Ureter (tissue), 1 donor: Measurements from ENCODE around the gene DLG2. TPM values are rescaled to one million over a fixed set of nuclear protein-coding genes. Genes with fewer than 3 reads are reported as not detected.

ENCODE experiments used
- DNase-seq: peaks from one replicate; pipeline ENCODE4 v3.0.0-alpha.2; 2020; ENCODE audit warnings: low spot score
- total RNA-seq: library from RNA; stranded (reverse); gene quantifications from one replicate; pipeline ENCODE4 v1.2.4, GENCODE V29; 2023
- donor health status: DM: yes; HTN: yes; CAD: no.

Gene DLG2
- total RNA-seq, 1 donor from 2014 or later = 19.5 TPM

DNA sequence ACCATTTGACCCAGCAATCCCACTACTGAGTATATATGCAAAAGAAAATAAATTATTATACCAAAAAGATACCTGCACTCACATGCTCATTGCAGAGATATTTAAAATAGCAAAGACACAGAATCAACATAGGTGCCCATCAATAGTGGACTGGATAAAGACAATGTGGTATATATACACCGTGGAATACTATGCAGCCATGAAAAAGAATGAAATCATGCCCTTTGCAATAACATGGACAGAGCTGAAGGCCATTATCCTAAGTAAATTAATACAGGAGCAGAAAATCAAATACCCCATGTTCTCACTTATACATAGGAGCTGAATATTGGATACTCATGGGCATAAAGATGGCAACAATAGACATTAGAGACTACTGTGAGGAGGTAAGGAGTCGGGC, 68.7 kb downstream of the DLG2 start:
- no peak for DNase-seq

- DNase-seq = no peak
Observed at GRCh38 chr11:85551881-85552280, 75.3 kb downstream of the DLG2 start.

DNA sequence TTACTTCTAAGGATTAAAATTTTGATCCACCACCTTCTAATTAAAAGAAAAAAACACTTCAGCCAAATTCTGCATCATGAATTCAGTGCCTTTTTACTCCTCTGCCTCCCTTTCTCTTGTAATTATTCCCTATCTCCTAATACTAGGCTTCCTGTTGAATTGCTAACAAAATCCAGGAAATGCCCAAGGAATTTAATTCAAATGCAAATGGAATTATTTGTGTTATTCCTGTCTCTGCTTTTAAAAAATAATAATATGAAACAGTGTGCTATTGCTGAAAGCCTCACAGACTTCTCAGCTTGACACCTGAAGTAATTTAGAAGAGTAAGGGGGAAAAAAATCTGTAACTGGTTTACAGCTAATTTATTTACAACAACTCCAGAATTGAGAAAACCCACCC, 85.5 kb downstream of the DLG2 start:
- DNase-seq = no peak

DNA sequence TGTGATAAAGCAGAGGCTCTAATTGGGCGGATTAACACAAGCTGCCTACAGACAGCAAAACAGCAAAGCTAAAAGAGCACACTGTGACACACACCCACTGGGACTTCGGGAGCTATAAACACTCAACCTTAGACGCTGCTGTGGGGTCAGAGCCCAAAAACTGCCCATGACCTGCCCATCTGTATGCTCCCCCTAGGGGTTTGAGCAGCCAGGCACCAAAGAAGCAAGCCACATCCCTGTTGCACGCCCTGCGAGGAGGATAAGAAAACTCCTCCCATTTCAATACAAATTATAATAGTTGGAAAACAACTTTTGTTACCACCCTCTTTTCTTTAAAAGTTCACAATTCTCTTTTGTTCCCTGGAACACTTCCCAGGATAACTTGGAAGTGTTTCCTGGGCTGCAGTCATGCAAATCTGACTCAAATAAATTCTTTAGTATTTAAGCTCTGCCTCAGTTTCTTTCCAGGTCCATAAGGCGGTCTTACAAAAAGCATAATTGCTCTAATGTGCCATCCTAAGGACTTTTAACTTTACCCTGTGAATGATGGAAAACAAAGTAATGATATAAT, 86.4 kb downstream of the DLG2 start:
- no peak for DNase-seq

GRCh38 chr11:85540181-85540580, 87.0 kb downstream of the DLG2 start:
- DNase-seq = no peak

DNA sequence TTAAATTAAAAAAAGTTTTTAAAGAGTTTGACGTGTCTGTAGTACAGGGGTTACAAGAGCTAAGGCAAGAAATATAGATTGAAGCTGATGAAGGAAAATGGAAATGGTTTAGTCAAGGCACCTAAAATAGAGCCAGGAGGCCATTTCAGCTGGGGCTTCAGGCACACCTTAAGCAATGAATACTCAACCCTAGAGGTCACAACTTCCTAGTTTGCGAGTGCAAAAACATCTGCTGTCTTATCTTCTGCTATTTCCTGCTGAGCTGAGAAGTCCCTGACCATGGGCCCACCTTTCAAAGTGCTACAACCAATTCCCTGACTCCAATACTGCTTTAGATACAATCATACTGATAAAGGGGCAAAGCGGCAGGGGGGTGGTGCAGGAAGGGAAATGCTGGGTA, 87.4 kb downstream of the DLG2 start:
- no peak for DNase-seq

DNA sequence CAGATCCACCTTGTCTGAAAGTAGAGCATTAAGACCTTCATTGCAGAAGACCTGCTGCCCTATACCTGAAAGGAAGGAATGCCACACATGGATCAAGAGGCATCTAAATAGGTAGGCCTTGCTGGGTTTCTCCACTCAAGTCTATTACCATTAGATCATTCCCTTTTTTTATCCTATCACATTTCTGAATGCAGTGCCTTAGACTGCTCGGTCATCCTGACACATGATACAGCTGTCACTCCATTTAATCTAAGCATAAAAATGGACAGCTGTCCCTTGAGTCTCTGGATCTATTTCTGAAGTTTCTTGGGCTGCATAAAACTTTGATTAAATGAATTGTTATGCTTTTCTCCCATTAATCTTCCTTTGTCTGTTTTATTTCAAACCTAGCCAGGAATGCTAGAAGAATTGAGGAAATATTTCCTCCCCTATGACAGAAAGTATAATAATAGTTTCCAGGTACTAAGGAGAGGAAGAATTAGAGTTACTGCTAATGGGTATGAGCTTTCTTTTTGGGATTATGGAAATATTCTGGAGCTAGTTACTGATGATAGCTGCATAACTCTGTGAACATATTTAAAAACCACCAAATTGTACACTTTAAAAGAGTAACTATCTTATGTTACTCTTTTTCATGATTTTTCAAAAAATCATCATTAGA, 88.0 kb downstream of the DLG2 start:
- no peak for DNase-seq

DNA sequence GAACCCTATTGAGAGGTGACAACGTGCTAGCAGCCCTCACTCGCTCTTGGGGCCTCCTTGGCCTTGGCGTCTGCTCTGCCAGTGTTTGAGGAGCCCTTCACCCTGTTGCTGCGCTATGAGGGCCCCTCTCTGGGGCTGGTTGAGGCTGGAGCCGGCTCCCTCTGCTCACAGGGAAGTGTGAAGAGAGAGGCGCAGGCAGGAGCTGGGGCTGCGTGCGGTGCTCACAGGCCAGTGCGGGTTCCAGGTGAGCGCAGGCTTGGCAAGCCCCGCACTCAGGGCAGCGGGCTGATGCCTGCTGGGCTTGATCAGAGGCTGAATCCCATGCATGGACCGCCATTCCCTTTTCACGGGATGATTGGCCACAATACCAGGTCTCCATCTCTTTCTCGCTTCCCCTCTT, 90.7 kb downstream of the DLG2 start:
- no peak for DNase-seq

DNA sequence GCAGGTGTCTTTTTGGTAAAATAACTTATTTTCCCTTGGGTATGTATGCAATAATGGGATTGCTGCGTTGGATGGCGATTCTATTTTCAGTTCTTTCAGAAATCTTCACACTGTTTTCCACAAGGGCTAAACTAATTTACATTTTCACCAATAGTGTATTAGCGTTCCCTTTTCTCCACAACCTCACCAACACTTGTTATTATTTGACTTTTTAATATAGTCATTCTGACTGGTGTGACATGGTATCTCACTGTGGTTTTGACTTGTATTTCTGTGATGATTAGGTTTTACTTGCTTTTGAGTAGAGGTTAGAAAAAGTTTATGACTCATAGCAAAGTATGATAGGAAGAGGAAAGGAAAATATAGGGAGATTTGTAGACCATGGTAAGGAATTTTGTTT, 92.3 kb downstream of the DLG2 start:
- no peak for DNase-seq

DNA sequence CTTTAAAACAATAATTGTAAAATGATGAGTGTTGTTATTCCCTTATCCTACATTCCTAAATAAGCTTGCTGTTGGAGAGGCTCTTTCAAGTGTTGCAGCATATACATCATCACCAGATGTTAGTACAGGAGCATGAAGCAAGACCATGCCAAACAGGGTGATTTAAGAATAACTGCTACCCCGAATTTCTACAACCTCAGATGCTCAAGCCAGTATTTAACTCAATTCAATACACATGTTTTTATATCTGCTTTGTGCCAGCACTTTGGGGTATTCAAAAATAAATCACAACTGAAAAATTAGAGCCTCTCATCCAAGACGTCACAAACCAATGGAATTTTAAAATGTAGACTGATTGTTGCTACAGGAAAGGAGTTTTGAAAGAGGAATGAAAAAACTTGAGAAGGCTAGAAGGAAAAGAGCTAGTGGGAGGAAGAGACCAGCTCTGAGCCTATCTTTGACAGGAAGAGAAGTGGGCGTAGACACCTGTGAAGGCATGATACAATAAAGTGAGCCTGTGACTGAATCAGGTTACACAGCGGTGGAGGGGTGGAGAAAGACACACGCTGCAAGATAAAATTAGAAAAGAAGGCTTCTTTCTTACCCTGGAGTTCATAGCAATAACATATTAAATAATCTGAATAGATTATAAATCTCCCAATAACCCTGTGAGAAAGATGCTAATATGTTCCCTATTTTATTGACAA, 95.8 kb downstream of the DLG2 start:
- DNase-seq = no peak

- no peak for DNase-seq
Observed at GRCh38 chr11:85530634-85531033, 96.5 kb downstream of the DLG2 start.

DNA sequence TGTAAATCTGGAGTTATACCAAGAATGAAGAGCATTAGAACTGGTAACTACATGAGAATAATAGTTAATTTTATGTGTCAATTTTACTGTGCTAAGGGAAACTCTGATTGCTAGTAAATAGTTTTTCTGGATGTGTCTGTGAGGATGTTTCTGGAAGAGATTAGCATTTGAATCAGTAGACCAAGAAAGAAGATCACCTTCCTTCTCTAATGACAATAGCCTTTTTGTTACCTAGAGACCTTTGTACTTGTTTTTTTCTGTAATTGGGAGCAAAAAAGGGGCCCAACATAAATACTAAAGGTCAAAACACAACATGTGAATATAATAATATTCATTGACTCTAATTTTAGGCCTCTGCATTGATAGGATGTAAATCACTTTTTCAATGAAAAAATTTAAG, 100.6 kb downstream of the DLG2 start:
- no peak for DNase-seq

GRCh38 chr11:85525686-85526085, 101.5 kb downstream of the DLG2 start:
- DNase-seq = no peak

DNA sequence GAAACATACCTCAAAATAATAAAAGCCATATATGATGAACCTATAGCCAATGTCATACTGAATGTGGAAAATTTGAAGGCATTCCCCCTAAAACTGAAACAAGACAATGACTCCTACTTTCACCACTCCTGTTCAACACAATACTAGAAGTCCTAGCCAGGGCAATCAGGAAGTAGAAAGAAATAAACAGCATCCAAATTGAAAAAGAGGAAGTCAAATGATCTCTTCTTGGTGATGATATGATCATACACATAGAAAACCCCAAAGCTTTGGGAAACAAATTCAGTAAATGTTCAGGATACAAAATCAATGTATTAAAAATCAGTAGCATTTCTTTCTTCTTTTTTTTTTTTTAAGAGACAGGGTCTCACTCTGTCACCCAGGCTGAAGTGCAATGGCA, 109.9 kb downstream of the DLG2 start:
- no peak for DNase-seq

- DNase-seq = no peak
Observed at GRCh38 chr11:85495918-85496317, 131.2 kb downstream of the DLG2 start.

DNA sequence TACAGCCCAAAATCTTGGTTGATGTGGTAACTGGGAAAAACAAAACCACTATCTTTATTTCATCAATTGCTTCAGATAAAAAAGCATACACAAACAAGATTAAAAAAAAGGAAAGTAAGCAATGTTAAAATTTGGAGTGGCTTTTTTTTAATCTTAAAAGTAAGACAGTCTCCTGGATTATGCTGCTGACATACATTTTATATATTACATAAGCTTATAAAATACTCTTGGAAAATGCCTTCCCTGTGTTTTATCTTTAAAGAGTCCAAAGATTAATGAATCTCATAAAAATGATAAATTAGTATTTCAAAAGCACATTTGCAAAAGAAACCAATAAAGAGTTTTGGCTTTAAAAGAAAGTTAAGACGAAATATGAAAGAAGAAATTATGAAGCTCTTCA, 132.7 kb downstream of the DLG2 start:
- no peak for DNase-seq

DNA sequence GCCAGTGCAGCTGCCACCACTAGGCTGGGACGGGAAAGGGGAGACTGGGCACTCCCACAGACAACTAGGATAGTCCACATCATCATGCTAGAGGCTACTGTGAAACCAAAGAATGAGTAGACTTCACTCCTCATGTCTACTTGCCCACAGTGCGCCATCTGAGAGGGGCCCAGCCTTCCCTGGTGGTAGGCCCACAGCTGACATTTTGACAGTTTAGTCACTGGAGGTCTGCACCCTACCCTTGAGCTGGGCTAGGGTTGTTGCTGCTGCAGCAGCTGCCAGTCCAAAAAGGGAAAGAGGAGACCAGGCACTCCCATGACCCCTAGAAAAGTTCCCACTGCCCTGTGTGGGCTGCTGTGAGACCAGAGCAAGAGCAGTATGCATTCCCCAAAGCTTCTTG, 141.2 kb downstream of the DLG2 start:
- DNase-seq = no peak

- no peak for DNase-seq
Observed at GRCh38 chr11:85483861-85484260, 143.3 kb downstream of the DLG2 start.

DNA sequence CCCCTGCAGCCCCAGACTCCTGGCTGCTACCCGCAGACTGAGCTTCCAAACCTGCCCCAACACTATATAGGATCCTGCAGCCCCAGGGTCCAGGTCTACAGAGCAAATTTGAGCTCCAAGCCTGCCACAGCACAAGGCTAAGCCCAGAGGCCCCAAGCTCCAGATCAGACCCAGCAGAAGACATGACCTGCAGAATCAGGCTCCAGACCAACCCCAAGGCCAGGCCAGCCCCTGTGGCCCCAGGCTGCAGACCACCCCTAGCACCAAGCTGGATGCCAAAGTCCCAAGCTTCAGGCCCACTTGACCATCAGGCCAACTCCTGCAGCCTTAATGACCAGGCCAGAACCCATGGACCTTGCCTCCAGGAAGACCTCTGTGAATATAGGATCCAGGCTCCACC, 145.3 kb downstream of the DLG2 start:
- DNase-seq = no peak

GRCh38 chr11:85475660-85476517, 151.3 kb downstream of the DLG2 start:
- no peak for DNase-seq

DNA sequence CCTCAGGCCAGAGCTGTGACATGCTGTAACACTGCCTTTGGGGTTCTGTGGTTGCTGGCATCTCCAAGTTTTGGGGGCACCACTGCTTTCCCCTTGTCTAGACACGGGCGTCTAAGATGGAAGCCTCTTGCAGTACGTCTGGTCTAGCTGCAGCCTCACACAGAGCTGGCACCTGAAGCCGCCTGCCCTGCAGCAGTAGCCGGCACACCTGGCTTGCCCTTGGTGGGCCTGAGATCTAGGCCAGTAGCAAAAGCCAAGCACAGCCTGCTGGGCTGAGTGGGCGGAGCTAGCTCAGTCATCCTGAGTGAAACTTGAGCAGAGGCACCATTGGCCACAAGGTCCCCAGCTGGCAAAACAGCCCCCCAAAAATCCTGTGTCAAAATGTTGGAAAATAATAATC, 154.2 kb downstream of the DLG2 start:
- DNase-seq = no peak

DNA sequence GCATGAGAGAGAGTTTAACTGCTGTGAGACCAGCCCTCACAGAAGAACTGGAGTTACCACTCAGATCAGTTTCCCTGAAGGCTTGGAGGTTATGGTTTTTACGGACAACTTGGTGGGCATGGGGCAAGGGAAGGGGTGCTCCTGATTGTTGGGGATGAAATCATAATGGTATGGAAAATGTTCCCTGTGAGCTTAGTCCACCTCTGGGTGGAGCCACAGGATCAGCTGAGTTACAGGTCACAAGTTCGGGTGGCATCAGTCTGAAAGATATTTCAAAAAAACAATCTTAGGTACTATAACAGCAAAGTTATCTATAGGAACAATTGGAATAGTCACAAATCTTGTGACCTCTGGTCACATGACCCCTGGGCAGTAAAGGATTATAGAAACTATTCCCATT, 162.9 kb downstream of the DLG2 start:
- DNase-seq = no peak

- DNase-seq = no peak
Observed at GRCh38 chr11:85459304-85459703, 167.8 kb downstream of the DLG2 start.
